HG03439 (cell line): Measurements from ENCODE around the gene CLIP2.
"Not testable (repeated sequence)": the region's sequence is repeated elsewhere in the genome, so short reads cannot be mapped to it uniquely, and the experiment has no call there.

Experiments
- ATAC-seq: cut with Tn5 transposase; IDR thresholded peaks from one replicate; pipeline ENCODE4 v1.9.1; 2021; ENCODE audit warnings: mild to moderate bottlenecking, moderate library complexity; ENCODE audit not compliant: unreplicated experiment

The CLIP2 gene

DNA sequence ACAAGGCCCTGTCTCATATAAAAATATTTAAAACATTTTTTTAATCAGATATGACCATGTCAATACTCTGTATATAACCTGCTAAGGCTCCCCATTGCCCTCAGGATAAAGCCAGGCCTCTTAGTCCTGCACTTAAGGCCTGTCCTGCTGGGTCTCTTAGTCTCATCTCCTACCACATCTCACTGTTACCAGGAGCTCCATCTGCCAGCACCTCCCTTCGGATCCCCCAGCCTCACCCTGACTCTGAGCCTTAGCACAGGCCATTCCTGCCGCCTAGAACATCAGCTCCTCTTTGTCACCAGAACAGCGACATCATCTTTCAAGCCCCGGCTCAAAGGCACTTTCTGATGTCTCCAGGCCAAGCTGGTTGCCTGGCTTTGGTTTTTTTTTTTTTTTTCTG is 138.8 kb downstream of the CLIP2 start:
- ATAC-seq = no peak

DNA sequence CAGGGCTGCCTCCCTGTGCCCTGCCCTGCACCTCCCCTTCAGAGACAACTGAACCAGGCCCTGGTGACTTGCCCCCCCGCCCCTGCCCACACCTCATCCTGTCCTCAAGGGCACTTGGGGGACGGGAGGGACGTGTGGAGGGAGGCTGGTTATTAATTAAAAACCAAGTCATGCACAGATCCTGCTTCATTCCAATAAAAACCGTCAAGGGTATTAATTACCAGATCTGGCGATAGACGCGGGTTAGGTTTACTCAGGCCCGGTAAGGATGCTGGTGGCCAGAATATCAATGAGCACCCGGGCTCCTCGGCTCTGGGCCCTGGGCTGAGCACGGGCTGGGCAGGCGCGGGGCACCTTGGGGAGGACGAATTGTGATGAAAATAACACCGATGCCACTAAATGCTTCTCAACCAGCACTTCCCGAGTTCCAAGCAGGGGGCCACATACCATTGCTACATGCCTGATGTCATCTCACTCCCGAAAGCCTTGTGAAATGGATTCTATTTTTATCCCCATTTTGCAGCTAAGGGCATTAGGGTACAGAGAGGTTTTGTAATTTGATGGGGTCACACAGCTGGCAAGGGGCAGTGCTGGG is 140.0 kb downstream of the CLIP2 start:
- ATAC-seq = no peak

DNA sequence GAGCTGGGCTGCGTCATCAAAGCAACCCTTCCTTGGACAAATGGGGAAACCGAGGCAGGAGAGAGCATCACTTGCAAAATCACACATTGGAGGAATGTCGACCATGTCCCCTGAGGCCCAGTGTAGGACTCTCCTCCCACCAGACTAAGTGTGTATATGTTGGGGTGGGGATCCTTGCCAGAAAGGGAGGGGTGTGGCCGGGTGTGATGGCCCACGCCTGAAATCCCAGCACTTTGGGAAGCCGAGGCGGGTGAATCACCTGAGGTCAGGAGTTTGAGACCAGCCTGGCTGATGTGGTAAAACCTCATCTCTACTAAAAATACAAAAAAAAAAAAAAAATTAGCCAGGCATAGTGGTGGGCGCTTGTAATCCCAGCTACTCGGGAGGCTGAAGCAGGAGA is 141.2 kb downstream of the CLIP2 start:
- ATAC-seq = not testable (repeated sequence)

DNA sequence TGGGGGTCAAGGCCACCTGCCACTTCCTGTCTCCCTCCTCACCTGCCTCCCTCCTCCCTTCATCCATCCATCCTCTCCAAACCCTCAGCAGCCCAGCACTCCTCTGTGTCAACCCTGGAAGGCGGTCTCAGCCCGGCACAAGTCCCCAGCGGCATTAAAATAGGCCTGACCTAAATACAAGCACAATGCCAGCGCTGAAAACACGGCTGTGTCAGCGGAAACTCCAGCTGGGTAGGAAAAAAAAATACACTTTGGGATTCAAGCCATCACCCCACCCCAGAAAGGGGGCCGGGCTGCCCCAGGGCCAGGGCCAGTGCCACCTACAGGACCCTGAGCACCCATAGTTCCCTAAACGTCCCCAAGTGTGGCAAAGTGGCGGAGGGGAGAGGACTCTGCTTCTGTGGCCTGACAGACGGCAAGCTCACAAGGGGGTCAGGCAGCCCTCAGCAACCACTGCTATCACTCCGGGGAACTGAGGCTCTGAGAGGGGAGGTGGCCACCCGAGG is 141.8 kb downstream of the CLIP2 start:
- no peak for ATAC-seq

DNA sequence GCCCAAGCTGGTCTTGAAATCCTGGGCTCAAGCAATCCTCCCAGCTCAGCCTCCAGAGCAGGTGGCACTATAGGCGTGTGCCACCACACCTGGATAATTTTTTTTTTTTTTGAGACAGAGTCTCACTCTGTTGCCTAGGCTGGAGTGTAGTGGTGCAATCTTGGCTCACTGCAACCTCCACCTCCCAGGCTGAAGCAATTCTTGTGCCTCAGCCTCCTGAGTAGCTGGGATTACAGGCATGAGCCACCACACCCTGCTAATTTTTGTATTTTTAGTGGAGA is 148.0 kb downstream of the CLIP2 start:
- not testable (repeated sequence) for ATAC-seq

DNA sequence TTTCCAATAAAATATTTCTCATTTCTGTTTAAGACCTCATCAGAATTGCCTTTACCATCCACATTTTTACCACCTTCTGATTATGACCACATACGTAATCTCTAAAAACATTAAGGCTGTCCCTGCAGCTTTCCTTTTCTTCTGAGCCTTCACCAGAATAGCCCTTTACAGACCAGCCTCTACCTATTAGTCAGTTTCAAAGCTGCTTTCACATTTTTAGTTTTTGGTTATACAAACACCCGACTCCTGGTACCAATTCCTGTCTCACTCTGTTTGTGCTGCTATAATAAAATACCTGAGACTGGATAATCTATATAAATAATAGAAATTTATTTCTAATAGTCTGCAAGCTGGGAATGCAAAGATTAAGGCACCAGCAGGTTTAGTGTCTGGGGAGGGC is 149.1 kb downstream of the CLIP2 start:
- no peak for ATAC-seq

DNA sequence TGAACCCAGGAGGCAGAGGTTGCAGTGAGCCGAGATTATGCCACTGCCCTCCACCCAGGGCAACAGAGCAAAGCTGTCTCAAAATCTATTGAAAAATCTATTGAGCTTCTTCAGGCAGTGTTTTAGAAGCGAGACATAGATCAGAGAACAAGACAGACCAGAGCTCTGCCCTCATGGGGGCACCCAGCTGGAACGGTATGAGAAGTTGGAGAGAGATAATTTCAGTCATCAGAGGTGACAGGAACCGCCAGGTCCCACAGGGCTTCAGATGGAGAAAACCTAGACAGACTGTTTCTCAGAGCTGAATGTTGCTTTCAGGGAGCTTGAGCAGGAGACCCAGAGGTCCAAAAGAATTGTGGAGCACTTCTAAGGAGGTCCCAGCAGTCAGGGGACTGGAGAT is 150.3 kb downstream of the CLIP2 start:
- no peak for ATAC-seq

DNA sequence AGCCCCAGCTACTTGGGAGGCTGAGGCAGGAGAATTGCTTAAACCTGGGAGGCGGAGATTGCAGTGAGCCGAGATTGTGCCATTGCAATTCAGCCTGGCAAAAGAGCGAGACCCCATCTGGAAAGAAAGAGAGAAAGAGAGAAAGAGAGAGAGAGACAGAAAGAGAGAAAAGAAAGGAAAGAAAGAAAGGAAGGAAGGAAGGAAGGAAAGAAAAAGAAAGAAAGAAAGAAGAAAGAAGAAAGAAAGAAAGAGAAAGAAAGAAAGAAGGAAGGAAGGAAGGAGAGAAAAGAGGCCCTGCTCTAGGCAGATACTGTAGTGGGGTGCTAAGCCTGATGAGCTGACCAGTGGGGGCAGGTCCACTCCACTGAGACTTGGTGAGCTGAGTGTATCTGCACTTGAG is 150.9 kb downstream of the CLIP2 start:
- not testable (repeated sequence) for ATAC-seq

DNA sequence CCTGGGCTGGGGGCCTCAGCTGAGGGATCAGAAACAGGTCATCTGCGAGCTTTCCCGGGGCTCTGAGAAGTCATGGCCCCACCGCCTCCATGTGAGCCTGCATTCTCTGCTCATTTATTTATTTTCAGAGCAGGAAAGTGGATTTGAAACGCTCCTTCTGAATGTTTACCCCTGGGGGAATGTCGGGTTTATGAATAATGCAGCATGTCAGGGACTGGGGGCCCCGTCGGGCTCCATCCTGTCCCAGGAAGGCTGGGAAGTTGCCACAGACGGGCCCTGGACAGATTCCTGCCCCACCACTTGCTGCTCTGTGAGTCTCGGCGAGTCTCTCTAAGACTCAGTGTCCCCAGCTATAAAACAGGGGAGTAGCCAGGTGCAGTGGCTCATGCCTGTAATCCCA is 152.6 kb downstream of the CLIP2 start:
- no peak for ATAC-seq

DNA sequence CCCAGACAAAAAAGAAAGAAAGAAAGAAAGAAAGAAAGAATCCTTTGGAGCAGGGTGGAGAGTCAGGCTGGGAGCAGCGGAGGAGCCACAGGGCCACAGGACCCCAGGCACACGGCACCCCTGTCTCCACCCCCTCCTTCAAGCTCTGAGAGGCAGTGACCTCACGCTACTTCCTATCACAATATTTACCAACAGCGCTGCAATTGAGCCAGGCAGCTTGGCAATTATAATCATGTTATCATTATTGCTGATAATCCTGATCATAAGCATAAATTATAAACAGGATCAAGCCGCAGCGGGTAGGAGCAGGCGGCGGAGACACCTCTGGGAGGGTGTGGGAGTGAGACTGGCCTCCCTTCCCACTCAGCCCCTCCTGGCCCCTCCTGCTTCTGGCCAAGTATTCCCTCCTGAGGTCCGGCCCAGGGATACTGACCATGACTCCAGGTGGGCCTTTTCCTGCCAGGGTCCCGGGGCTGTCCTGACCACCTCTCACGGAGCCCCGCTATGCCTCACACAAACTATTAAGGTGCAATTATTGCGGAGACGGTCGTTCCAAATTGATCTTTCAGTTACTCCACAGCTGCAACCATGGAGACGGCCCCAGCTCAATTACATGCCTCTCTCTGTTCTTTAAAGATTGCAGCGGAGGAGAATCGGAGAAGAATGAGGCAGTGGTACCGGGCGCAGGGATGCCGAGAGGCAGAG is 154.5 kb downstream of the CLIP2 start:
- no peak for ATAC-seq

DNA sequence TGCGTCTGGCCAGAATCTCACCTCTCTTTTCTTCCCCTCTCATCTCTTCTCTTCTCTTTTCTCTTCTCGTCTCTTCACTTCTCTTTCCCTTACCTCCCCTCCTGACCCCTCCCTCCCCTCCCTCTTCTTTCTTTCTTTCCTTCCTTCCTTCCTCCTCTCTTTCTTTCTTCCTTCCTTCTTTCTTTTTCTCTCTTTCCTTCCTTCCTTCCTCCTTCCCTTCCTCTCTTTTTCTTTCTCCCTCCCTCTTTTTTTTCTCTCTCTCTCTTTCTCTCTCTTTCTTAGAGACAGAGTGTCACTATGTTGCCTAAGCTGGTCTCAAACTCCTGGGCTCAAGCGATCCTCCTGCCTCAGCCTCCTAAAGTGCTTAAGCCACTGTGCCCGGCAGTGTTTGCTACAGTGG is 159.9 kb downstream of the CLIP2 start:
- ATAC-seq = no peak

DNA sequence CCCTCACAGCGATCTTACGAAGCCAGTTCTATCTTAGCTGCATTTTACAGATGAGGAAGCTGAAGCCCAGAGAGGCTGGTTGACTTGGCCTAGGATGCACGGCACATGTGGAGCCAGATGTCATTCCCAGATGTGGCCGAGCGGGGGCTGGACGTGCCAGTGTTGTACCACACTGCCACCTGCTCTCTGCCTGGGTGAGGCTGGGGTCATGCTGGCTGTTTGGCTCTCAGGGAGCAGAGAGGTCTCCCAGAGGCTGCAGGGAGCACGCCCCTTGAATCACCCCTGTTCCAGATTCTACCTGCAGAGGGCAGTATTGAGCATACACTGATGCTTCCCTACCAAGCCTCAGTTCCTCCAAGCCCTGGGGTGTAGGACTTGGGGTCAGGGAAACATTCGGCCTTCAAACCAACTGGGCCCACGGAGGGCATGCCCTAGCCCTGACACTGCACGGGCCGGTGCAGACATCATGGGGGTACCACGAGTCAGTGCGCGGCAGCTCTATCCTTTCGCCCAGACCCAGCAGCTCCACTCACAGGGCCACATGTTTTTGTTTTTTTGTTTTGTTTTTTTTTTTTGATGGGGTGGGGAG is 160.7 kb downstream of the CLIP2 start:
- ATAC-seq = no peak

DNA sequence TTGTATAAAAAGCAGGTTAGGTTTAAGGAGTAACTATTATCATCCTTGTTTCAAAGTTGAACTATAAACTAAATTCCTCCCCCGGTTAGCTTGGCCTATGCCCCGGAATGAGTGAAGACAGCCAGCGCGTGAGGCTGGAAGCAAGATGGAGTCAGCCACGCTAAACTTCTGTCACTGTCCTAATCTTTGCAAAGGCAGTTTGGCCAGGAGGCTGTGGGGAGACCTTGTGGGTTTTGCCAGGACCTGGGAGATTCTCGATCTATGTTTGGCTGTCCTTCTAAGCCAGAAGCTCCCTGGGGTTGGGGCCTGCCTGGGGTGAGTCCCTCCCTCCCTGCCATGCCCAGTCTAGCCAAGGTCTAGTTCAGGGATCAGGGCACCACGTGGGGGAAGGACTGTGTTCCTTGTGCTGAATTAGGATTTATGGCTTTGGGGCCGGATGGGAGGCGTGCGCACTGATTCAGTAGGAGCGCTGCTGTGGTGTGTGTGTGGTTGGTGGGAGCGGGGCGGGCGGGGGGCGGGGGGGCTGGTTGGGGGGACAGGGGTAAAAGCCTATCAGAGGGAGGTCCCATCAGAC is 163.6 kb downstream of the CLIP2 start:
- ATAC-seq = no peak

DNA sequence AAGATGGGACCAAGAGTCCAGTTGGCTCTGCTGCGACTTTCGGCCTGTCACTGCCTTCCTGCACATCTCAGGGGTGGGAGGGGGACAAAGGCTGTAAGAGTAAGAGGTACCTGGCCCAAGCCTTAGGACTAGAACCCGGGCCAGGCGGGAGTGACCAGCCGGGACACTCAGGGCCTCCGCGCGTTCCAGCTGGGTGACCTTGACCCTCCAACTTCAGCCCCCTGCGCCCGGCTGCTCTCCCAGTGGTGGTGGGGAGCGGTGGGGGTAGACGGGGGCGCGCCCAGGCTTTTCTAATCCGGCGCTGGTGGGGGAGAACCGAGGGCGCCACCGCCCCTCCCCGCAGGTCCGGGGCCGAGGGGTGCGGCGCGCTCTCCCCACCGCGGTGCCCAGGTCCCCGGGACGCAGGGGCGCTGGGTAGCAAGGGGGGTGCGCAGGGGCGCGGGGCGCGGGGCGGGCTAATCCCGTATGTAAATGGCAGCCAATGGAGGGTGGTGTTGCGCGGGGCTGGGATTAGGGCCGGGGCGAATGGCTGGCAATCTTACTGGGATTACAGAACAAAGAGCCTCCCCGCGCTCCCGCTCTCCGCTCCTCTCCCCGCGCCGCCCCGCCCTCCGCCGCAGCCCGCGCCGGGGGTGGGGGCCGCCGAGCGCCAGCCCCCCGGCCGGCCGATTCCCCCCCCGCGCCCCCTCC is 164.3 kb downstream of the CLIP2 start, which contains the start of gene GTF2IRD1:
TSS of gene GTF2IRD1 (plus strand) at position 585 of the 690 bp plus-strand sequence. CDS start 54,175 bp downstream, outside the sequence.
- ATAC-seq = no peak

DNA sequence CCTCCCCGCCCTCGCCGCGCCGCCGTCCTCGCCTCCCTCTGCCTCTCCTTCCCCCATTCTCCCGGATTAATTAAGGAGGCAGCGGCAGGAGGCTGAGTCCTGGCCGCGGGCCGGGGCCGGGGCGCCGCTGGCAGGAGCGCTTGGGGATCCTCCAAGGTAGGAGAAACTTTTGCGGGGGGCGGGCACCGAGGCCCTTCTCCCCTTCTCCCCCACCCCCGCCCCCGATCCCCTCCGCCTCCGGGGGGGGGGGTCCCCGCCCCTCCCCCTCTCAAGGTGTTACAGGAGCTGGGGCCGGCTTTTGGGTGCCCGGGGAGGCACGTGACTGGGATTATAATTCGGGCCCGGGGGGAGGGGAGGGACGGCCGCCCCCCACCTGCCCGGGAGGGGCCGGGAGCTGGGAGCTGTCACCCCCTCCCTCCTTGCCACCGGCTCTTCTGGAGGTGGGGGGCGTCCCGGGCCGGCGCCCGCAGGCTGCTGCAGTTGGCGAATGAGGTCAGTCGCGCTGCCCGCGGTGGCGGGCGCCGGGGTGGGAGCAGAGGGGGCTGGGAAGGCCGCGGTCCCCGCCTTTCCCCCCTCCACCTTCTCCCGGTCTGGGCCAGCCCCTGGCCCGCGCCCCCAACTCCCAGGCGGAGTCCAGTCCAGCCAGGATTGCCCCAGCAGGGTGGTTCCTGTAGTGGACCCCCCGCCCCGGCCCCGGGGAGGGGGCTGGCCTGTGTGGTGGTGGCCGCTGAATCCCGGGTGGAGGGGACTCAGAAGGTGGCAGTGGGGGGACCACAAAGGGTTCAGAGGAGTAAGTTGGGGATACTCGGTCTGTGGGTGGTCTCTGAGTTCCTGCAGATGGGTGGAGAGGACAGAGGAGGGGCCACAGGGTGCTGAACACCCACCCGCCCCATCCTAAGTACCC is 165.1 kb downstream of the CLIP2 start:
- no peak for ATAC-seq

DNA sequence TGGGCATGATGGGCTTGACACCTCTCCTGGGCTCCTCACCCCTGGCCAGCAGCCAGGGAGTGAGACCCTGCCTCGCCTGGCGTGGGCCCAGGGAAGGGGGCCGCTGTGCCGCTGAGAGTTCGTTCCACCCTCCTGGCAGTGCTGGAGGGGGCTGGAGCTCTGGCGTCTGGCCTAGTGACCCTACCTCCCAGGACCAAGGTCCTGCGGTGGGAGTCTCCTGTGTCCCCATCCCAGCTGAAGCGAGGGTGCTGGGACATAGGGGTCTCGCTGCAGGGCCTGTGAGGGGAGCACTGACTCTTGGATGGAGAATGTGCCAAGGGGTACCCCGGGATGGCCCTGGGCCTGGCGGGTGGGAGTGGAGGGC is 165.7 kb downstream of the CLIP2 start:
- no peak for ATAC-seq

DNA sequence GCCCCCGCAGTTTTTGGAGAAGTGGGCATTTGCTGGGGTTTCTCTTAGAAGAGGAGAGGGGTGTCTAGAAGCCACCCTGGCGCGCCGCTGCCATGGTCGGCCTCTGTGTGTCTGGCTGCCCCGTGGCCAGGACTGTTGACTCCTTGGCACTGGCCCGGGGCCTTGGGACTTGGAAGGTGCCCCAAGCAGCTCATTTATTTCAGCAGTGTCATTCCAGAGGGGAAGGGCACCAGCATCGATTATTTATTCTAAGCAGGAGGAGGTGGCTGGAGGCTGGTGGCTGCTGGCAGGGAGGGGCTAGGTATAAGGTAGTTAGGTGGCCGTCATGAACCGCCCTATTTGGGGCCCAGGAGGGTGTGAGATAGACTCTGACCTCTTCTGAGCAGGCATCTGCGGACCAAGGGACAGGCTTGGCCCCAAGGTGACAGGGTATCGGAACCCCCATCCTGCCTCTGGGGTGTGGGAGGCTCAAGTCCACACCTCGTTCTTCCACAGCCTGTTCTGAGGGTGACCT is 166.1 kb downstream of the CLIP2 start:
- no peak for ATAC-seq
